GM12878 (cell line): ENCODE data around the gene TMEM106A. TPM values are rescaled to one million over a fixed set of nuclear protein-coding genes. Genes with fewer than 3 reads are reported as not detected.
"Not testable (repeated sequence)": the region's sequence is repeated elsewhere in the genome, so short reads cannot be mapped to it uniquely, and the experiment has no call there.

Experiments
- ATAC-seq: fragments of 200-7000 bp; cut with Tn5 transposase; 3 replicates; pipeline ENCODE4 v1.9.1; 2020; ENCODE audit warnings: mild to moderate bottlenecking, moderate library complexity
- BruUV-seq: library from RNA; stranded (reverse); fragments of 400-500 nt; replicated peaks from 2 replicates; lab custom pipeline; 2021; lab: Mats Ljungman, UMichigan
- CTCF ChIA-PET: fragments of 300-600 bp; sonication (Branson Sonifier 250); formaldehyde crosslinking; extraction: SDS; loops from one replicate; lab custom pipeline; 2021; ENCODE audit warnings: inconsistent platforms; lab: Yijun Ruan, JAX
- POLR2A ChIA-PET: fragments of 350-600 bp; formaldehyde crosslinking; extraction: SDS; loops from one replicate; lab custom pipeline; 2021; ENCODE audit warnings: inconsistent platforms; lab: Charles Lee
- RAD21 ChIA-PET: fragments of 300-600 bp; sonication (Branson Sonifier 250); formaldehyde crosslinking; loops from one replicate; lab custom pipeline; 2023; ENCODE audit warnings: antibody characterized with exemption; ENCODE audit not compliant: unreplicated experiment; lab: Charles Lee
- SMC1A ChIA-PET: fragments of 300-600 bp; sonication (Branson Sonifier 250); formaldehyde crosslinking; loops from one replicate; lab custom pipeline; 2023; ENCODE audit not compliant: unreplicated experiment, uncharacterized antibody; lab: Charles Lee
- DNase-seq: peaks from one replicate; pipeline ENCODE4 v3.0.0-alpha.2; 2011; ENCODE audit warnings: low read depth, low spot score
- FAIRE-seq: peaks from 3 replicates; lab custom pipeline; 2011; peaks lifted over from hg19 to GRCh38; lab: Jason Lieb, UNC
- H2AFZ ChIP-seq: 2 replicates; pipeline ENCODE4 v1.6.0; 2011; ENCODE audit warnings: low read depth, low read length, control low read depth; ENCODE audit not compliant: control insufficient read depth
- H3K27ac ChIP-seq: 2 replicates; pipeline ENCODE4 v1.5.1; 2011; ENCODE audit warnings: control low read depth; ENCODE audit not compliant: control insufficient read depth, insufficient read depth
- H3K27me3 ChIP-seq, 2 experiments: replicated peaks in 1 of 2; 2 replicates each; pipeline versions ENCODE4 v1.6.0 to v1.6.1; 2011; ENCODE audit warnings: low read length in 1 of 2; ENCODE audit not compliant: control insufficient read depth in 2 of 2, insufficient read depth in 2 of 2
- H3K36me3 ChIP-seq, 2 experiments: 2 replicates each; pipeline ENCODE4 v1.5.1; 2011; ENCODE audit warnings: low read length in 1 of 2; ENCODE audit not compliant: control insufficient read depth in 2 of 2, insufficient read depth in 2 of 2
- H3K4me1 ChIP-seq: 2 replicates; pipeline ENCODE4 v1.6.1; 2011; ENCODE audit warnings: mild to moderate bottlenecking, low read length, moderate library complexity, mixed read lengths; ENCODE audit not compliant: control insufficient read depth, insufficient read depth
- H3K4me2 ChIP-seq: 2 replicates; pipeline ENCODE4 v1.6.0; 2011; ENCODE audit warnings: control low read depth; ENCODE audit not compliant: control insufficient read depth, insufficient read depth
- H3K4me3 ChIP-seq: fragments of 200-600 bp; sonication (generic); 2 replicates; pipeline ENCODE4 v1.5.1; 2016
- H3K79me2 ChIP-seq: 2 replicates; pipeline ENCODE4 v1.6.0; 2011; ENCODE audit warnings: low read length; ENCODE audit not compliant: control insufficient read depth, insufficient read depth
- H3K9ac ChIP-seq: 2 replicates; pipeline ENCODE4 v1.8.0; 2011; ENCODE audit warnings: low read length, control low read depth, mixed read lengths; ENCODE audit not compliant: control insufficient read depth, insufficient read depth
- H3K9me3 ChIP-seq: replicated peaks from 3 replicates; pipeline ENCODE4 v1.5.1; 2011; ENCODE audit warnings: mild to moderate bottlenecking, low read length; ENCODE audit not compliant: control insufficient read depth, insufficient read depth
- H4K20me1 ChIP-seq: 2 replicates; pipeline ENCODE4 v1.6.0; 2011; ENCODE audit not compliant: control insufficient read depth, insufficient read depth
- RAD21 ChIP-seq: IDR thresholded peaks from 2 replicates; pipeline ENCODE4 v1.6.1; 2011; ENCODE audit warnings: mild to moderate bottlenecking, low read depth, low read length, moderate library complexity; ENCODE audit not compliant: insufficient read depth
- RFX5 ChIP-seq: IDR thresholded peaks from 2 replicates; pipeline ENCODE4 v1.6.1; 2011; ENCODE audit warnings: low read depth, low read length, improper control_type of control experiment
- WGBS: methylation state at CpG from one replicate; pipeline ENCODE4 v1.1.6; 2016; ENCODE audit warnings: low lambda C conversion rate; ENCODE audit not compliant: insufficient replicate concordance, insufficient coverage; ENCODE audit errors: missing lambda C conversion rate; 5-methylcytosine and 5-hydroxymethylcytosine counted together
- in situ Hi-C: fragments of 300-500 bp; cut with MboI; formaldehyde crosslinking; loops from 9 replicates; pipeline ENCODE4 v1.14.3; 2018; ENCODE audit warnings: mixed read lengths
- intact Hi-C: fragments of 100-400 bp; cut with micrococcal nuclease; formaldehyde crosslinking; loops from one replicate; pipeline ENCODE4 v1.14.2; 2022; ENCODE audit not compliant: unreplicated experiment
- polyA plus RNA-seq, 11 experiments: library from polyadenylated mRNA; depleted of rRNA in 4 of 11; unstranded in 6 of 11; stranded (reverse) in 5 of 11; fragments of >200 nt; fragmentation: Nextera tagmentation in 4 of 11; fragmentation: Illumina TruSeq in 1 of 11; extraction: Ambion mirVana in 4 of 11; extraction: Trizol in 1 of 11; gene quantifications; 1 replicate in 1 of 11; 2 replicates in 10 of 11; pipeline versions ENCODE4 v1.2.1 to v1.2.3, GENCODE V29; 2011 to 2016; ENCODE audit warnings: inconsistent platforms in 2 of 11, missing spikeins in 2 of 11, low read depth in 1 of 11
- total RNA-seq, 4 experiments: library from RNA; depleted of rRNA in 3 of 4; stranded (reverse); fragments of >200 nt in 3 of 4; fragmentation: Illumina TruSeq in 1 of 4; extraction: Trizol in 1 of 4; gene quantifications; 2 replicates each; pipeline versions ENCODE4 v1.2.1 to v1.2.3, GENCODE V29; 2013 to 2021
- TF ChIP-seq, protein P1 (sequence below): fragments of 450-650 bp; IDR thresholded peaks from 2 replicates; pipeline ENCODE4 v1.6.1; 2017; ENCODE audit warnings: mild to moderate bottlenecking, moderate library complexity
- TF ChIP-seq, protein P2 (sequence below): fragments of 450-650 bp; IDR thresholded peaks from 2 replicates; pipeline ENCODE4 v1.6.1; 2016; ENCODE audit warnings: mild to moderate bottlenecking, moderate library complexity, borderline replicate concordance

Gene TMEM106A
- total and polyA plus RNA-seq, 10 of the 15 experiments (the other 5 are each of a cell fraction or from before 2014, with no cell fraction given): 2.3 to 18.7 (median 9.3) TPM

- TF ChIP-seq, protein P1, sequence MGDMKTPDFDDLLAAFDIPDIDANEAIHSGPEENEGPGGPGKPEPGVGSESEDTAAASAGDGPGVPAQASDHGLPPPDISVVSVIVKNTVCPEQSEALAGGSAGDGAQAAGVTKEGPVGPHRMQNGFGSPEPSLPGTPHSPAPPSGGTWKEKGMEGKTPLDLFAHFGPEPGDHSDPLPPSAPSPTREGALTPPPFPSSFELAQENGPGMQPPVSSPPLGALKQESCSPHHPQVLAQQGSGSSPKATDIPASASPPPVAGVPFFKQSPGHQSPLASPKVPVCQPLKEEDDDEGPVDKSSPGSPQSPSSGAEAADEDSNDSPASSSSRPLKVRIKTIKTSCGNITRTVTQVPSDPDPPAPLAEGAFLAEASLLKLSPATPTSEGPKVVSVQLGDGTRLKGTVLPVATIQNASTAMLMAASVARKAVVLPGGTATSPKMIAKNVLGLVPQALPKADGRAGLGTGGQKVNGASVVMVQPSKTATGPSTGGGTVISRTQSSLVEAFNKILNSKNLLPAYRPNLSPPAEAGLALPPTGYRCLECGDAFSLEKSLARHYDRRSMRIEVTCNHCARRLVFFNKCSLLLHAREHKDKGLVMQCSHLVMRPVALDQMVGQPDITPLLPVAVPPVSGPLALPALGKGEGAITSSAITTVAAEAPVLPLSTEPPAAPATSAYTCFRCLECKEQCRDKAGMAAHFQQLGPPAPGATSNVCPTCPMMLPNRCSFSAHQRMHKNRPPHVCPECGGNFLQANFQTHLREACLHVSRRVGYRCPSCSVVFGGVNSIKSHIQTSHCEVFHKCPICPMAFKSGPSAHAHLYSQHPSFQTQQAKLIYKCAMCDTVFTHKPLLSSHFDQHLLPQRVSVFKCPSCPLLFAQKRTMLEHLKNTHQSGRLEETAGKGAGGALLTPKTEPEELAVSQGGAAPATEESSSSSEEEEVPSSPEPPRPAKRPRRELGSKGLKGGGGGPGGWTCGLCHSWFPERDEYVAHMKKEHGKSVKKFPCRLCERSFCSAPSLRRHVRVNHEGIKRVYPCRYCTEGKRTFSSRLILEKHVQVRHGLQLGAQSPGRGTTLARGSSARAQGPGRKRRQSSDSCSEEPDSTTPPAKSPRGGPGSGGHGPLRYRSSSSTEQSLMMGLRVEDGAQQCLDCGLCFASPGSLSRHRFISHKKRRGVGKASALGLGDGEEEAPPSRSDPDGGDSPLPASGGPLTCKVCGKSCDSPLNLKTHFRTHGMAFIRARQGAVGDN: no peak
- TF ChIP-seq RAD21 (no peak), RFX5 (no peak)
- TF ChIP-seq, protein P2, sequence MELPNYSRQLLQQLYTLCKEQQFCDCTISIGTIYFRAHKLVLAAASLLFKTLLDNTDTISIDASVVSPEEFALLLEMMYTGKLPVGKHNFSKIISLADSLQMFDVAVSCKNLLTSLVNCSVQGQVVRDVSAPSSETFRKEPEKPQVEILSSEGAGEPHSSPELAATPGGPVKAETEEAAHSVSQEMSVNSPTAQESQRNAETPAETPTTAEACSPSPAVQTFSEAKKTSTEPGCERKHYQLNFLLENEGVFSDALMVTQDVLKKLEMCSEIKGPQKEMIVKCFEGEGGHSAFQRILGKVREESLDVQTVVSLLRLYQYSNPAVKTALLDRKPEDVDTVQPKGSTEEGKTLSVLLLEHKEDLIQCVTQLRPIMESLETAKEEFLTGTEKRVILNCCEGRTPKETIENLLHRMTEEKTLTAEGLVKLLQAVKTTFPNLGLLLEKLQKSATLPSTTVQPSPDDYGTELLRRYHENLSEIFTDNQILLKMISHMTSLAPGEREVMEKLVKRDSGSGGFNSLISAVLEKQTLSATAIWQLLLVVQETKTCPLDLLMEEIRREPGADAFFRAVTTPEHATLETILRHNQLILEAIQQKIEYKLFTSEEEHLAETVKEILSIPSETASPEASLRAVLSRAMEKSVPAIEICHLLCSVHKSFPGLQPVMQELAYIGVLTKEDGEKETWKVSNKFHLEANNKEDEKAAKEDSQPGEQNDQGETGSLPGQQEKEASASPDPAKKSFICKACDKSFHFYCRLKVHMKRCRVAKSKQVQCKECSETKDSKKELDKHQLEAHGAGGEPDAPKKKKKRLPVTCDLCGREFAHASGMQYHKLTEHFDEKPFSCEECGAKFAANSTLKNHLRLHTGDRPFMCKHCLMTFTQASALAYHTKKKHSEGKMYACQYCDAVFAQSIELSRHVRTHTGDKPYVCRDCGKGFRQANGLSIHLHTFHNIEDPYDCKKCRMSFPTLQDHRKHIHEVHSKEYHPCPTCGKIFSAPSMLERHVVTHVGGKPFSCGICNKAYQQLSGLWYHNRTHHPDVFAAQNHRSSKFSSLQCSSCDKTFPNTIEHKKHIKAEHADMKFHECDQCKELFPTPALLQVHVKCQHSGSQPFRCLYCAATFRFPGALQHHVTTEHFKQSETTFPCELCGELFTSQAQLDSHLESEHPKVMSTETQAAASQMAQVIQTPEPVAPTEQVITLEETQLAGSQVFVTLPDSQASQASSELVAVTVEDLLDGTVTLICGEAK: no peak
Measured at GRCh38 chr17:43183921-43184320, 27.8 kb upstream of the TMEM106A start (continued).

GRCh38 chr17:43186656-43187055 lies 25.0 kb upstream of the TMEM106A start:
- DNase-seq, H3K27me3 ChIP-seq, H4K20me1 ChIP-seq, in situ Hi-C loops, ATAC-seq, H3K4me3 ChIP-seq, H3K79me2 ChIP-seq, intact Hi-C loops, SMC1A ChIA-PET, H2AFZ ChIP-seq, H3K4me1 ChIP-seq, RAD21 ChIA-PET, H3K9ac ChIP-seq, H3K9me3 ChIP-seq, CTCF ChIA-PET, H3K27ac ChIP-seq, H3K4me2 ChIP-seq, FAIRE-seq, BruUV-seq: not testable (repeated sequence)
- WGBS: 98% methylated on average over 5 of the region's 5 CpGs
- POLR2A ChIA-PET: interaction anchor here (0.6 kb wide), 1 partner anchor 369 kb away, joined by 3 read pairs; no protein-coding TSS in a partner anchor
- H3K36me3 ChIP-seq: peaks cover 2 to 22% of the 10 kb centered on the region in 2 experiments
